Measurements from ENCODE around the gene BRSK2. TPM values are rescaled to one million over a fixed set of nuclear protein-coding genes. Genes with fewer than 3 reads are reported as not detected.

BRSK2 gene
- total and polyA plus RNA-seq, 2 donors from 2014 or later, result 0.43 to 1.2 TPM

DNA sequence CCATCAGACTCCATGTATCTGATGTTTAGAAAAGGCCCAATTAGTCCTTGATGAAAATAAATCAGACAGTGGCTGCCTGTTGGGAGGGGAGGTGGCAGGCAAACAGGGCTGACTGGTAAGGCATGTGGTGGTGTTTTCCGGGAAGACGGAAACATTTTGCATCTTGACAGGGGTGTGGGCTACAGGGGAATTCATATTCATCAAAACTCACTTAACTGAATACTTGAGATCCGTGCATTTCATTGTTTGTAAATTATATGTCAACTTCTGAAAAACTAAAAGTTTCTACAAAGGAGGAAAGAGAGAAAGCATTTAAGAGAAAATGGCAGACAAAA is 107.0 kb downstream of the BRSK2 start:
- no peak overlapping the region for H3K9ac ChIP-seq (ENCODE audit: low read length in 3 of 3)
- H3K36me3 ChIP-seq (ENCODE audit: control insufficient read depth in 2 of 3, insufficient read depth in 3 of 3, low read length in 3 of 3), result no peaks in the 10 kb centered on the region
- no peak overlapping the region for H3K27ac ChIP-seq (ENCODE audit: low read depth in 2 of 2, low read length in 2 of 2)
- TF ChIP-seq, protein P1, sequence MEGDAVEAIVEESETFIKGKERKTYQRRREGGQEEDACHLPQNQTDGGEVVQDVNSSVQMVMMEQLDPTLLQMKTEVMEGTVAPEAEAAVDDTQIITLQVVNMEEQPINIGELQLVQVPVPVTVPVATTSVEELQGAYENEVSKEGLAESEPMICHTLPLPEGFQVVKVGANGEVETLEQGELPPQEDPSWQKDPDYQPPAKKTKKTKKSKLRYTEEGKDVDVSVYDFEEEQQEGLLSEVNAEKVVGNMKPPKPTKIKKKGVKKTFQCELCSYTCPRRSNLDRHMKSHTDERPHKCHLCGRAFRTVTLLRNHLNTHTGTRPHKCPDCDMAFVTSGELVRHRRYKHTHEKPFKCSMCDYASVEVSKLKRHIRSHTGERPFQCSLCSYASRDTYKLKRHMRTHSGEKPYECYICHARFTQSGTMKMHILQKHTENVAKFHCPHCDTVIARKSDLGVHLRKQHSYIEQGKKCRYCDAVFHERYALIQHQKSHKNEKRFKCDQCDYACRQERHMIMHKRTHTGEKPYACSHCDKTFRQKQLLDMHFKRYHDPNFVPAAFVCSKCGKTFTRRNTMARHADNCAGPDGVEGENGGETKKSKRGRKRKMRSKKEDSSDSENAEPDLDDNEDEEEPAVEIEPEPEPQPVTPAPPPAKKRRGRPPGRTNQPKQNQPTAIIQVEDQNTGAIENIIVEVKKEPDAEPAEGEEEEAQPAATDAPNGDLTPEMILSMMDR (IDR thresholded peaks at IDR 0.05; ENCODE audit: borderline replicate concordance, extremely low read depth, insufficient read depth), result no peak
- intact Hi-C loops (cut with DNase I), result no loop called here
- H3K27me3 ChIP-seq (ENCODE audit: control insufficient read depth, insufficient read depth, low read length), result no peaks in the 10 kb centered on the region
- peaks cover 0 to 4% (median 0%) of the 10 kb centered on the region in 3 donors for H3K4me1 ChIP-seq (ENCODE audit: control insufficient read depth in 2 of 3, insufficient read depth in 2 of 3, low read depth in 1 of 3, low read length in 3 of 3)
- FAIRE-seq (no peak), DNase-seq (no peak)
- H3K9me3 ChIP-seq (ENCODE audit: control insufficient read depth in 2 of 3, insufficient read depth in 1 of 3, low read length in 3 of 3), result no peaks in the 10 kb centered on the region
- H3K4me3 ChIP-seq (ENCODE audit: low read length in 3 of 3), result no peak overlapping the region

DNA sequence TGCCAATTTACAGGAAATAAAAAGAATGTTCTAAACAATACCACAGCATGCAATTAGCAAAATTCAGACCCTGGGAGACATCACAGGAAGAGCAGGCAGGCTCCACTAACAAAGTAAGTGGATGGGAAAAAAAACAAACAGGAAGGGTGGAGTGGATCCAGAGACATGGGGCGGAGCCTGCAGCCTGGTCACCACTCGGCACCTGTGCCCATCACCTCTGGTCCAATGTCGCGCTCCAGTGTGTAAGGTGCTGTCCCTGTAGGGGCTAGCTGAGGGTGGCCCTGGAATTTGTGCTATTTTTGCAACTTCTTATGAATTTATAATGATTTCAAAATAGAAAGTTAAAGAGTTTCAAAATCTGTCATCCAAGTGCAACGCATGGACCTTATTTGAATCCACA is 107.9 kb downstream of the BRSK2 start:
- no peak overlapping the region for H3K4me3 ChIP-seq (ENCODE audit: low read length in 3 of 3)
- DNase-seq (no peak), FAIRE-seq (no peak)
- no peaks in the 10 kb centered on the region for H3K9me3 ChIP-seq (ENCODE audit: control insufficient read depth in 2 of 3, insufficient read depth in 1 of 3, low read length in 3 of 3)
- intact Hi-C loops (cut with DNase I), result no loop called here
- H3K9ac ChIP-seq (ENCODE audit: low read length in 3 of 3), result no peak overlapping the region
- no peaks in the 10 kb centered on the region for H3K27me3 ChIP-seq (ENCODE audit: control insufficient read depth, insufficient read depth, low read length)
- H3K27ac ChIP-seq (ENCODE audit: low read depth in 2 of 2, low read length in 2 of 2), result no peak overlapping the region
- peaks cover 0 to 4% (median 0%) of the 10 kb centered on the region in 3 donors for H3K4me1 ChIP-seq (ENCODE audit: control insufficient read depth in 2 of 3, insufficient read depth in 2 of 3, low read depth in 1 of 3, low read length in 3 of 3)
- TF ChIP-seq, protein P1 (IDR thresholded peaks at IDR 0.05; ENCODE audit: borderline replicate concordance, extremely low read depth, insufficient read depth), result no peak
- no peaks in the 10 kb centered on the region for H3K36me3 ChIP-seq (ENCODE audit: control insufficient read depth in 2 of 3, insufficient read depth in 3 of 3, low read length in 3 of 3)

DNA sequence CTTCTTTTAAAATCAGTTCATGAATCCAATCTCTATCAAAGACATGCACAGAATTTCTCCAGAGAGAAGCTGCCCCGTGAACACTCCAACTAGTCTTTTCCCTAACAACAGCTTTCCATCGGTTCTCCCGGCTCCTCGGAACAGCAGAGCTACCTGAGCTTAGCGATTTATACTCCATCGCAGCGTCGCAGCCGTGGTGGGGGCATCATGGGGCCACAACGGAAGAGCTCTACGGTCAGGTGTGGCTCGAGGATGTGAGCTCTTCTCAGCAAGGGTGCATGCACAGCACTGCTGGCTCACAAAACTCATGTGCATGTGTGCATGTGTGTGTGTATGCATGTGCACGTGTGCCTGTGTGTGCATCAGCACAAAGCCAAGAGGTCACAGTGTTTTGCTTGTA is 108.5 kb downstream of the BRSK2 start:
- Histone ChIP-seq H3K27ac (ENCODE audit: low read depth in 2 of 2, low read length in 2 of 2) (no peak overlapping the region), H3K27me3 (ENCODE audit: control insufficient read depth, insufficient read depth, low read length) (no peaks in the 10 kb centered on the region), H3K36me3 (ENCODE audit: control insufficient read depth in 2 of 3, insufficient read depth in 3 of 3, low read length in 3 of 3) (no peaks in the 10 kb centered on the region), H3K4me3 (ENCODE audit: low read length in 3 of 3) (no peak overlapping the region), H3K4me1 (ENCODE audit: control insufficient read depth in 2 of 3, insufficient read depth in 2 of 3, low read depth in 1 of 3, low read length in 3 of 3) (peaks cover 0 to 5% (median 4%) of the 10 kb centered on the region in 3 donors), H3K9me3 (ENCODE audit: control insufficient read depth in 2 of 3, insufficient read depth in 1 of 3, low read length in 3 of 3) (no peaks in the 10 kb centered on the region), H3K9ac (ENCODE audit: low read length in 3 of 3) (no peak overlapping the region)
- FAIRE-seq, result no peak
- TF ChIP-seq, protein P1 (IDR thresholded peaks at IDR 0.05; ENCODE audit: borderline replicate concordance, extremely low read depth, insufficient read depth), result no peak
- intact Hi-C loops (cut with DNase I), result no loop called here
- peak in 1 of 5 donors; percentile 13 for DNase-seq

DNA sequence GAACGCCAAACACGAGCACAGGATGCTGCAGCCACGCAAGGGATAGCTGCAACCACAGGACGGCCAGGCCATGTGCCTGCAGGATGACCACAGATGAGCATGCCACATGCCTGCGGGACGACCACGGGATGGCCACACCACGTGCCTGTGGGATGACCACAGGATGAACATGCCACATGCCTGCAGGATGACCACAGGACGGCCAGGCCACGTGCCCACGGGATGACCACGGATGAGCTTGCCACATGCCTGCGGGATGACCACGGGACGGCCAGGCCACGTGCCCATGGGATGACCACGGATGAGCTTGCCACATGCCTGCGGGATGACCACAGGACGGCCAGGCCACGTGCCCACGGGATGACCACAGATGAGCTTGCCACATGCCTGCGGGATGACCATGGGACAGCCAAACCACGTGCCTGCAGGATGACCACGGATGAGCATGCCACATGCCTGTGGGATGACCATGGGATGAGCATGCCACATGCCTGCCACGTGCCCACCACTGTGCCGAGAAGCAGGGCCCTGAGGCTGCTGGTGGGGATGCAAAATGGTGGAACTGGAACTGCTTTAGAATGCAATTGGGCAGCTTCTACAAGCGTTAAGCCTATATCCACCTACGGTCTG is 109.6 kb downstream of the BRSK2 start:
- intact Hi-C loops (cut with DNase I), result no loop called here
- TF ChIP-seq, protein P1 (IDR thresholded peaks at IDR 0.05; ENCODE audit: borderline replicate concordance, extremely low read depth, insufficient read depth), result no peak
- Histone ChIP-seq H3K27me3 (ENCODE audit: control insufficient read depth, insufficient read depth, low read length) (no peaks in the 10 kb centered on the region), H3K9me3 (ENCODE audit: control insufficient read depth in 2 of 3, insufficient read depth in 1 of 3, low read length in 3 of 3) (no peaks in the 10 kb centered on the region), H3K4me1 (ENCODE audit: control insufficient read depth in 2 of 3, insufficient read depth in 2 of 3, low read depth in 1 of 3, low read length in 3 of 3) (peaks cover 0 to 5% (median 4%) of the 10 kb centered on the region in 3 donors), H3K4me3 (ENCODE audit: low read length in 3 of 3) (no peak overlapping the region), H3K9ac (ENCODE audit: low read length in 3 of 3) (no peak overlapping the region), H3K27ac (ENCODE audit: low read depth in 2 of 2, low read length in 2 of 2) (no peak overlapping the region), H3K36me3 (ENCODE audit: control insufficient read depth in 2 of 3, insufficient read depth in 3 of 3, low read length in 3 of 3) (no peaks in the 10 kb centered on the region)
- FAIRE-seq, result no peak
- peak in 1 of 5 donors; percentile 68 for DNase-seq
